Heart left ventricle (tissue), 16 donors: ENCODE data around the gene BIRC5. TPM values are rescaled to one million over a fixed set of nuclear protein-coding genes. Genes with fewer than 3 reads are reported as not detected.

Experiments
- ATAC-seq, 4 donors: fragments of 200-7000 bp; cut with Tn5 transposase; one replicate each; pipeline ENCODE4 v1.9.1; 2020 to 2022; ENCODE audit warnings: moderate library complexity in 4 of 4, mild to moderate bottlenecking in 3 of 4, moderate number of reproducible peaks in 1 of 4
- DNase-seq, 5 donors: peaks; one replicate each; pipeline ENCODE4 v3.0.0-alpha.2; 2020
- H3K27ac ChIP-seq, 12 donors: fragments of 200-600 bp; sonication (generic) in 4 of 12; one replicate each; pipeline versions ENCODE4 v1.5.0 to v1.8.0; 2016 to 2022; ENCODE audit warnings: mild to moderate bottlenecking in 2 of 12
- H3K27me3 ChIP-seq, 9 donors: fragments of 200-600 bp; sonication (generic) in 2 of 9; one replicate each; pipeline versions ENCODE4 v1.5.1 to v1.8.0; 2016 to 2022; ENCODE audit warnings: mild to moderate bottlenecking in 3 of 9
- H3K36me3 ChIP-seq, 9 donors: fragments of 200-600 bp; sonication (generic) in 2 of 9; one replicate each; pipeline versions ENCODE4 v1.5.0 to v1.8.0; 2018 to 2022; ENCODE audit warnings: mild to moderate bottlenecking in 2 of 9
- H3K4me1 ChIP-seq, 12 donors: fragments of 200-600 bp; sonication (generic) in 4 of 12; one replicate each; pipeline versions ENCODE4 v1.5.0 to v1.8.0; 2016 to 2022; ENCODE audit warnings: mild to moderate bottlenecking in 3 of 12
- H3K4me3 ChIP-seq, 12 donors: fragments of 200-600 bp; sonication (generic) in 4 of 12; one replicate each; pipeline versions ENCODE4 v1.5.0 to v1.8.0; 2017 to 2022; ENCODE audit warnings: mild to moderate bottlenecking in 9 of 12, moderate library complexity in 4 of 12
- H3K9me3 ChIP-seq, 12 donors: fragments of 200-600 bp; sonication (generic) in 4 of 12; one replicate each; pipeline versions ENCODE4 v1.5.0 to v1.8.0; 2016 to 2022; ENCODE audit warnings: mild to moderate bottlenecking in 1 of 12
- CTCF ChIP-seq, 12 donors: fragments of 200-600 bp; sonication (generic) in 4 of 12; IDR thresholded peaks; one replicate each; pipeline versions ENCODE4 v1.5.0 to v1.8.0; 2018 to 2022; ENCODE audit warnings: antibody characterized with exemption in 12 of 12, mild to moderate bottlenecking in 5 of 12
- POLR2A ChIP-seq, 2 donors: fragments of 450-650 bp; IDR thresholded peaks; one replicate each; pipeline ENCODE4 v1.6.1; 2017; ENCODE audit warnings: antibody characterized with exemption in 2 of 2, mild to moderate bottlenecking in 2 of 2, moderate library complexity in 2 of 2
- WGBS, 4 donors: extraction: QIAGEN DNeasy Blood & Tissue Kit in 2 of 4; methylation state at CpG; one replicate each; pipeline versions ENCODE4 v1.1.5 to v1.1.7; 2013 to 2018; 5-methylcytosine and 5-hydroxymethylcytosine counted together
- intact Hi-C, 10 donors: fragments of 100-400 bp; cut with DNase I; formaldehyde crosslinking; loops; one replicate each; pipeline versions ENCODE4 v1.11.1 to v1.14.2; 2022
- polyA plus RNA-seq, 2 donors: library from polyadenylated mRNA; stranded (reverse); fragments of 200-250 nt; gene quantifications; one replicate each; pipeline ENCODE4 v1.2.3, GENCODE V29; 2013
- total RNA-seq, 9 donors: library from RNA; depleted of rRNA in 2 of 9; stranded (reverse); fragments of >200 nt in 2 of 9; fragmentation: NEBNext Ultra II Directional in 3 of 9; extraction: Animal tissue kit (Norgen Biotek cat#: 25700) in 3 of 9; gene quantifications; one replicate each; pipeline versions ENCODE4 v1.1.0 to v1.2.4, GENCODE V29; 2016 to 2023
- donor health status: ischemic (EF 13 %, LVEDD 7.1; RV severe dilation, severe dysfunction).
- donor health status: healthy with polysubstance abuse.
- donor health status: DM: no; HTN: yes; CAD: no.
- donor health status: DM: no; HTN: no; CAD: no.
- donor health status: ischemic (EF 25% LVEDD 6.9; RV normal size, moderate dysfunction).
- donor health status: ischemic (EF 25% LVEDD 5.7; RV mildly dilated, moderate dysfunction).
- donor health status: healthy.
- donor health status: DM: yes; HTN: yes; CAD: no.
- donor health status: ischemic (EF 35%, LVEDD 5.7; RV mildly dilated, moderate dysfunction).
- donor health status: nonischemic (EF 11% LVEDD 7.7; RV severe dilation, severe dysfunction).
- donor health status: DM: yes; HTN: yes; CAD: no.
- donor health status: PGD.
- donor health status: ischemic (EF 29% LVEDD 5.4; RV normal size, mild dysfunction).
- donor health status: nonischemic (EF 23%, LVEDD 6.1; RV moderate dilation, normal function).

BIRC5 gene
- total and polyA plus RNA-seq, 11 donors, result 0.11 to 10.9 (median 0.85) TPM; not detected in 2

GRCh38 chr17:78271419-78272170, 57.5 kb downstream of the BIRC5 start:
- no peaks in the 10 kb centered on the region for H3K9me3 ChIP-seq
- no peak for TF ChIP-seq CTCF (IDR thresholded peaks at IDR 0.05)
- TF ChIP-seq POLR2A (IDR thresholded peaks at IDR 0.05), result no peak
- peaks cover 0 to 12% (median 0%) of the 10 kb centered on the region in 12 donors for H3K4me1 ChIP-seq
- 74 to 78% (median 75%) methylated on average over 12 of the region's 12 CpGs for WGBS, 4 donors
- no peaks in the 10 kb centered on the region for H3K36me3 ChIP-seq
- H3K4me3 ChIP-seq, result no peak overlapping the region
- H3K27ac ChIP-seq, result no peak overlapping the region
- ATAC-seq (no peak), DNase-seq (no peak)
- peaks cover 0 to 20% (median 2%) of the 10 kb centered on the region in 9 donors for H3K27me3 ChIP-seq
- intact Hi-C loops, result no loop called here

- Histone ChIP-seq H3K4me3 (no peak overlapping the region), H3K4me1 (peaks cover 0 to 12% (median 0%) of the 10 kb centered on the region in 12 donors), H3K27me3 (peaks cover 0 to 20% (median 2%) of the 10 kb centered on the region in 9 donors), H3K27ac (no peak overlapping the region), H3K9me3 (no peaks in the 10 kb centered on the region), H3K36me3 (no peaks in the 10 kb centered on the region)
- 14 to 34% (median 27%) methylated on average over 16 to 17 of the region's 17 CpGs for WGBS, 4 donors
- DNase-seq (peak in 4 of 5 donors; percentile 51 to 77 (median 66)), ATAC-seq (peak; percentile 52 to 89 (median 74))
- intact Hi-C loops, result no loop called here
- TF ChIP-seq CTCF (IDR thresholded peaks at IDR 0.05) (no peak), POLR2A (IDR thresholded peaks at IDR 0.05) (no peak)
These were observed 58.3 kb downstream of the BIRC5 start for GRCh38 chr17:78272181-78272913.

GRCh38 chr17:78272914-78273258, 58.8 kb downstream of the BIRC5 start:
- Histone ChIP-seq H3K36me3 (no peaks in the 10 kb centered on the region), H3K27me3 (peaks cover 0 to 20% (median 2%) of the 10 kb centered on the region in 9 donors), H3K4me3 (no peak overlapping the region), H3K4me1 (peaks cover 0 to 12% (median 0%) of the 10 kb centered on the region in 12 donors), H3K9me3 (no peaks in the 10 kb centered on the region), H3K27ac (no peak overlapping the region)
- WGBS, 4 donors, result 42 to 75% (median 56%) methylated on average over 7 of the region's 7 CpGs
- DNase-seq (no peak), ATAC-seq (no peak)
- intact Hi-C loops, result no loop called here
- TF ChIP-seq POLR2A (IDR thresholded peaks at IDR 0.05) (no peak), CTCF (IDR thresholded peaks at IDR 0.05) (no peak)

- H3K4me3 ChIP-seq, result no peak overlapping the region
- intact Hi-C loops, result no loop called here
- ATAC-seq, result no peak
These were observed 59.8 kb downstream of the BIRC5 start for GRCh38 chr17:78273813-78274212.

More at GRCh38 chr17:78273813-78274212, 59.8 kb downstream of the BIRC5 start:
- H3K9me3 ChIP-seq, result no peaks in the 10 kb centered on the region
- H3K27ac ChIP-seq, result no peak overlapping the region
- TF ChIP-seq POLR2A (IDR thresholded peaks at IDR 0.05) (no peak), CTCF (IDR thresholded peaks at IDR 0.05) (no peak)
- no peak for DNase-seq
- H3K4me1 ChIP-seq, result peaks cover 0 to 12% (median 0%) of the 10 kb centered on the region in 12 donors
- H3K27me3 ChIP-seq, result peaks cover 0 to 17% (median 2%) of the 10 kb centered on the region in 9 donors
- WGBS, 4 donors, result 89 to 100% (median 96%) methylated on average over 5 to 6 of the region's 6 CpGs
- H3K36me3 ChIP-seq, result no peaks in the 10 kb centered on the region
